ENCODE data around the gene SUPT16H.
"Not testable (repeated sequence)": the region's sequence is repeated elsewhere in the genome, so short reads cannot be mapped to it uniquely, and the experiment has no call there.

Gene SUPT16H

DNA sequence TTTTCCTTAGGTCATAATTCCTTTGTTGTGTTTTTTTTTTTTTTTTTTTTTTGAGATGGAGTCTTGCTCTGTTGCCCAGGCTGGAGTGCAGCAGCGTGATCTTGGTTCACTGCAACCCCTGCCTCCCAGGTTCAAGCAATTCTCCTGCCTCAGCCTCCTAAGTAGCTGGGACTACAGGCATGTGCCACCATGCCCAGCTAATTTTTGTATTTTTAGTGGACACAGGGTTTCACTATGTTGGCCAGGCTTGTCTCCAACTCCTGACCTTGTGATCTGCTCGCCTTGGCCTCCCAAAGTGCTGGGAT, 81.0 kb downstream of the SUPT16H start:
- in situ Hi-C loops (cut with MboI; ENCODE audit: low sequenced_read_pairs): not testable (repeated sequence)

DNA sequence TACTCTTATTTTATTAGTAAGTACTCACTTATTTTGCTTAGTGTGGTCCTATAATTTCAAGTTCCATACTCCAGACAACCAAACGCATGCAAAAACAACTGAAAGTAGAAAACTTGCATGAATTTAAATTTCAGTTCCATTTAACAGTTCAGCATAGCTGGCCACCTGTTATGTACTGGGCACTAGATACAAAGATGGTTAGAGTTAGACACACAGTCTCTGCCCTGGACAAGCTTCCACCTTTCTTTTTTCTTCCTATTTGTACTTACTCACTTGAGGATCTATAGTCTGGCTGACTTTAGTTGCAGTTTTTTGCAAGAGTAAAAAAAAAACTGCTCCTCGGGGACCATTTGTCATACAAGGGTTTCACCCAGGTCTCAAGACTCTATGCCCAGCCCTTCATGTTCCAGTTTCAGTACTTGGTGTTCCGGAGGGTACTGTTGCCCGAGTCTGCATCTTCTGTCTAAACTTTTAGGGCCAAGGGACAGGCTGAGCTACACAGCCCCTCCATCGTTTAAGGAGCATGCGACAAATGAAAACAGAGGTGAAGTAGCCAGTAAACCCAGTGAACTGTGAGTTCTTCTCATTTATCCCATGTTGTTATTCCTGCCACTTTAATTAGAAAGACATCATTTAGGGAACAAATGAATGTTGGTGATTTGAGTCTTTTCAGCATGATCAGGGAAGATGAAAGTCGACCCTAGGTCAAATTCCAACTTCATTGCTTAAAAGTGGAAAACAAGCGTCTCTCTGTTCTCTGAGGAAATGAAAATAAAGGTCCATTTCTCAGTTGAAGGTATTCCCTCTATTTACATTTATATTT, 81.6 kb downstream of the SUPT16H start:
- in situ Hi-C loops (cut with MboI; ENCODE audit: low sequenced_read_pairs): no loop called here

All from hTERT RPE-1 (cell line).